Ovary (tissue), 9 donors: ENCODE results near the gene RYR2. TPM values are rescaled to one million over a fixed set of nuclear protein-coding genes. Genes with fewer than 3 reads are reported as not detected.

Experiments
- DNase-seq, 5 donors: peaks; one replicate each; pipeline ENCODE4 v3.0.0-alpha.2; 2019 to 2020
- H3K27ac ChIP-seq, 2 donors: fragments of 200-600 bp; one replicate each; pipeline versions ENCODE4 v1.5.1 to v1.8.0; 2019 to 2022
- H3K27me3 ChIP-seq: fragments of 200-600 bp; one replicate; pipeline ENCODE4 v1.8.0; 2022
- H3K36me3 ChIP-seq: fragments of 200-600 bp; sonication (generic); one replicate; pipeline ENCODE4 v1.5.1; 2019
- H3K4me1 ChIP-seq: one replicate; pipeline ENCODE4 v1.8.1; 2013; ENCODE audit warnings: mild to moderate bottlenecking, moderate library complexity; ENCODE audit not compliant: insufficient read depth
- H3K4me3 ChIP-seq: fragments of 200-600 bp; sonication (generic); one replicate; pipeline ENCODE4 v1.5.1; 2017
- H3K9me3 ChIP-seq, 2 donors: fragments of 200-600 bp in 1 of 2; sonication (generic) in 1 of 2; one replicate each; pipeline versions ENCODE4 v1.5.1 to v1.8.1; 2013 to 2019; ENCODE audit warnings: mild to moderate bottlenecking in 1 of 2, moderate library complexity in 1 of 2
- EP300 ChIP-seq: sonication (generic); formaldehyde crosslinking; IDR thresholded peaks from one replicate; pipeline ENCODE4 v1.6.1; 2017; ENCODE audit warnings: antibody characterized with exemption
- POLR2A ChIP-seq: fragments of 450-650 bp; IDR thresholded peaks from one replicate; pipeline ENCODE4 v1.6.1; 2017; ENCODE audit warnings: antibody characterized with exemption, mild to moderate bottlenecking, moderate library complexity
- WGBS, 3 donors: extraction: QIAGEN DNeasy Blood & Tissue Kit in 1 of 3; methylation state at CpG; one replicate each; pipeline versions ENCODE4 v1.1.5 to v1.1.7; 2013 to 2017; 5-methylcytosine and 5-hydroxymethylcytosine counted together
- intact Hi-C, 4 donors: fragments of 100-400 bp; cut with DNase I; formaldehyde crosslinking; loops; one replicate each; pipeline versions ENCODE4 v1.11.0 to v1.15.1; 2022 to 2023
- polyA plus RNA-seq, 2 donors: library from polyadenylated mRNA; stranded (reverse); fragments of 200-250 nt in 1 of 2; fragments of 350-450 nt in 1 of 2; fragmentation: Illumina TruSeq in 1 of 2; extraction: RNeasy Lipid Tissue Mini Kit (QIAGEN cat#74804) in 1 of 2; gene quantifications; one replicate each; pipeline ENCODE4 v1.2.3, GENCODE V29; 2013 to 2014
- total RNA-seq, 7 donors: library from RNA; depleted of rRNA in 2 of 7; stranded (reverse); fragments of >200 nt in 2 of 7; fragmentation: NEBNext Ultra II Directional in 3 of 7; extraction: Animal tissue kit (Norgen Biotek cat#: 25700) in 3 of 7; gene quantifications; one replicate each; pipeline versions ENCODE4 v1.1.0 to v1.2.4, GENCODE V29; 2016 to 2023
- TF ChIP-seq, protein P1 (sequence below), 3 donors: fragments of 450-650 bp in 2 of 3; fragments of 200-600 bp in 1 of 3; IDR thresholded peaks; one replicate each; pipeline versions ENCODE4 v1.5.1 to v1.8.0; 2016 to 2022; ENCODE audit warnings: antibody characterized with exemption in 3 of 3, mild to moderate bottlenecking in 1 of 3
- donor health status: DM: no; HTN: no; CAD: no; lungs with moderate emphysema.
- donor health status: DM: no; HTN: no; CAD: no.
- donor health status: Bipolar disorder and iron deficiency.
- donor health status: DM: yes; HTN: yes; CAD: no.
- donor health status: DM: no; HTN: no; CAD: no.
- donor health status: DM: yes; HTN: yes; CAD: no.

The RYR2 gene
- total and polyA plus RNA-seq, 9 donors = 3.0 to 13.8 (median 5.4) TPM

DNA sequence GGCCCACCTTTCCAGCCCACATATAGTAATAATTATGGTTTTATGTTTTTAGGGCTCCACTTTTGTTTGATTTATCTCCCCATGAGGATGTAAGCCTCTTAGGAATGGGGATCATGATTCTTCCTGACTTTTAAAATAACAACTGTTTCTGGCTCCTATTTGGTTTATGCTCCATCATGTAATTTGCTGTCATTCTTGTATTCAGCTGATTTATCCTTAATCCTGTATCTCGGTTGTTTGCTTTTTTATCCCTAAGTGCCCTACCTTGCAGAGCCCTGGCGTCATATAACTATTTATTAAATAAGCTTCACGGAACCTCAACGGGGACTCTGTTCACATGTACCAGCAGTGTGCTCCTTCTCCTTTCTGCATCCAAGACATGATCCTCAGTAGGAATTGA, 70.7 kb downstream of the RYR2 start:
- WGBS, 3 donors = 72 to 89% (median 87%) methylated on average over 4 of the region's 4 CpGs
- Histone ChIP-seq H3K27ac (no peak overlapping the region), H3K36me3 (no peaks in the 10 kb centered on the region), H3K4me3 (no peak overlapping the region), H3K27me3 (no peaks in the 10 kb centered on the region), H3K4me1 (no peaks in the 10 kb centered on the region), H3K9me3 (no peaks in the 10 kb centered on the region)
- no peak for DNase-seq
- TF ChIP-seq, protein P1, sequence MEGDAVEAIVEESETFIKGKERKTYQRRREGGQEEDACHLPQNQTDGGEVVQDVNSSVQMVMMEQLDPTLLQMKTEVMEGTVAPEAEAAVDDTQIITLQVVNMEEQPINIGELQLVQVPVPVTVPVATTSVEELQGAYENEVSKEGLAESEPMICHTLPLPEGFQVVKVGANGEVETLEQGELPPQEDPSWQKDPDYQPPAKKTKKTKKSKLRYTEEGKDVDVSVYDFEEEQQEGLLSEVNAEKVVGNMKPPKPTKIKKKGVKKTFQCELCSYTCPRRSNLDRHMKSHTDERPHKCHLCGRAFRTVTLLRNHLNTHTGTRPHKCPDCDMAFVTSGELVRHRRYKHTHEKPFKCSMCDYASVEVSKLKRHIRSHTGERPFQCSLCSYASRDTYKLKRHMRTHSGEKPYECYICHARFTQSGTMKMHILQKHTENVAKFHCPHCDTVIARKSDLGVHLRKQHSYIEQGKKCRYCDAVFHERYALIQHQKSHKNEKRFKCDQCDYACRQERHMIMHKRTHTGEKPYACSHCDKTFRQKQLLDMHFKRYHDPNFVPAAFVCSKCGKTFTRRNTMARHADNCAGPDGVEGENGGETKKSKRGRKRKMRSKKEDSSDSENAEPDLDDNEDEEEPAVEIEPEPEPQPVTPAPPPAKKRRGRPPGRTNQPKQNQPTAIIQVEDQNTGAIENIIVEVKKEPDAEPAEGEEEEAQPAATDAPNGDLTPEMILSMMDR (IDR thresholded peaks at IDR 0.05) = no peak
- TF ChIP-seq POLR2A (no peak), EP300 (no peak)
- intact Hi-C loops = no loop called here

DNA sequence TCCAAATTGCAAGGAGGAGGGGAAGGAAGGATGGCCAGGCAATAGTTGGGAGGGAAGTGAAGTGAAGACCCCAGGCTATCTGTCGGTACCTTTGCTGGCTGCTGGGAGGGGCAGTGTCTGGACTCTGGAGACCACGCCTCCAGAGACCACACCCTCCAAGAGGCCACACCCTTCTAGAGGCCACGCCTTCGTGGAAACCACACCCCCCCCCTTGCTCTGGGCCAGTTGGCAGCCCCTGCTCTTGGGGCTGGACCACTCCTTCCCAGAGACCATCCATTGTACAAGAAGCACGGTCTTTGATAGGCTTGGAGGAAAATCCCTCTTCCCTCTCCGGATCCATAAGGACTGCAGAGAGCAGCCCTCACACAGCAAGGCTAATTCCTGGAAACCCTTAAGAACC, 73.1 kb downstream of the RYR2 start:
- Histone ChIP-seq H3K27me3 (no peaks in the 10 kb centered on the region), H3K9me3 (no peaks in the 10 kb centered on the region), H3K27ac (no peak overlapping the region), H3K36me3 (no peaks in the 10 kb centered on the region), H3K4me1 (no peaks in the 10 kb centered on the region), H3K4me3 (no peak overlapping the region)
- WGBS, 3 donors = 77 to 84% (median 82%) methylated on average over 5 to 6 of the region's 6 CpGs
- intact Hi-C loops = no loop called here
- no peak for DNase-seq
- TF ChIP-seq POLR2A (no peak), EP300 (no peak)
- TF ChIP-seq, protein P1 (IDR thresholded peaks at IDR 0.05) = no peak

DNA sequence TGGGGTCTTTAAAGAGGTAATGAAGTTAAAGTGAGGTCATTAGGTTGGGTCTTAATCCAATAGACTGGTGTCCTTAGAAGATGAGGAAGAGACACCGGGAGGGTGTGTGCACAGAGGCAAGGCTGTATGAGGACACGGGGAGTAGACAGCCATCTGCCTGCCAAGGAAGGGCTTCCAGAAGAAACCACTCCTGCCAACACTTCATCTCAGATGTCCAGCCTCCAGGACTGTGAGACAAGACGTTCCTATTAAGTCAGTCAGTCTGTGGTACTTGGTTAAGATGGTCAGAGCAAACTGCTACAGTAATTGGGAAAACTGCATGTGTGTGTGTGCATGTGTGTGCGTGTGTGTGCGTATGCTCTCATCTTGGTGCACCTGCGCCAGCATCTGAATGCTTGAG, 77.1 kb downstream of the RYR2 start:
- WGBS, 3 donors = 91 to 93% (median 92%) methylated on average over 6 of the region's 6 CpGs
- Histone ChIP-seq H3K27ac (no peak overlapping the region), H3K4me1 (no peaks in the 10 kb centered on the region), H3K36me3 (no peaks in the 10 kb centered on the region), H3K4me3 (no peak overlapping the region), H3K9me3 (no peaks in the 10 kb centered on the region), H3K27me3 (no peaks in the 10 kb centered on the region)
- no peak for DNase-seq
- intact Hi-C loops = no loop called here
- TF ChIP-seq, protein P1 (IDR thresholded peaks at IDR 0.05) = no peak
- TF ChIP-seq EP300 (no peak), POLR2A (no peak)

DNA sequence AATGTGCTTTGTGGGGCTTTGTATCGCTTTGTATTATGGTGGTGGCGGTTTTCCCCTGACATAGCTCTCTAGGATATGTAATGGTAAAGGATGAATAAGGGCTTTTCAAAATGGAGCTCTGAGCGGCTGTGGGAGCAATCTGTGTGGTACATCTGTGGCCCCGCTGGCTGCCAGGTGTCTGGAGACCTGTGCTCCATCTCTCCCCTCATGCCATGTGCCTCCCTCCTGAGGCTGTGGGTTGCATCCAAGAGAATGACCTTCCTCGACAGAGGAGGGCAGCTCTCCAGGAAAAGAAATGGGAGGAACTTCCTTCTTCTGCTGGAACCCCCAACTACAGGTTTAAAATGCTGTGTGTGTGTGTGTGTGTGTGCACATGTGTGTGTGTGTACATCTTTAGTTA, 78.7 kb downstream of the RYR2 start:
- WGBS, 3 donors = 80 to 87% (median 81%) methylated on average over 5 of the region's 5 CpGs
- Histone ChIP-seq H3K36me3 (no peaks in the 10 kb centered on the region), H3K27me3 (no peaks in the 10 kb centered on the region), H3K4me3 (no peak overlapping the region), H3K4me1 (no peaks in the 10 kb centered on the region), H3K9me3 (no peaks in the 10 kb centered on the region), H3K27ac (no peak overlapping the region)
- intact Hi-C loops = no loop called here
- TF ChIP-seq EP300 = no peak
- no peak for TF ChIP-seq POLR2A
- TF ChIP-seq, protein P1 (IDR thresholded peaks at IDR 0.05) = no peak
- DNase-seq = no peak
